ENCODE data around the gene ROBO1. TPM values are rescaled to one million over a fixed set of nuclear protein-coding genes. Genes with fewer than 3 reads are reported as not detected.
"Not testable (repeated sequence)": the region's sequence is repeated elsewhere in the genome, so short reads cannot be mapped to it uniquely, and the experiment has no call there.

ROBO1 gene
- polyA plus RNA-seq, 4 donors, result 80.6 to 111 (median 101) TPM

GRCh38 chr3:78732471-78732870 lies 1035.3 kb downstream of the ROBO1 start:
- DNase-seq (ENCODE audit: low read depth in 4 of 4, low spot score in 3 of 4), result no peak

- DNase-seq (ENCODE audit: low read depth in 4 of 4, low spot score in 3 of 4), result no peak
These were observed 1037.9 kb downstream of the ROBO1 start for GRCh38 chr3:78729946-78730345.

- DNase-seq (ENCODE audit: low read depth in 4 of 4, low spot score in 3 of 4), result peak; percentile 23 to 60 (median 51)
These were observed 1039.2 kb downstream of the ROBO1 start for GRCh38 chr3:78728406-78729145.

GRCh38 chr3:78726545-78726944 lies 1041.3 kb downstream of the ROBO1 start:
- no peak for DNase-seq (ENCODE audit: low read depth in 4 of 4, low spot score in 3 of 4)

GRCh38 chr3:78725703-78726246 lies 1042.0 kb downstream of the ROBO1 start:
- DNase-seq (ENCODE audit: low read depth in 4 of 4, low spot score in 3 of 4), result no peak

- no peak for DNase-seq (ENCODE audit: low read depth in 4 of 4, low spot score in 3 of 4)
These were observed 1042.9 kb downstream of the ROBO1 start for GRCh38 chr3:78724859-78725258.

- not testable (repeated sequence) for DNase-seq (ENCODE audit: low read depth in 4 of 4, low spot score in 3 of 4)
These were observed 1043.4 kb downstream of the ROBO1 start for GRCh38 chr3:78724364-78724763.

- DNase-seq (ENCODE audit: low read depth in 4 of 4, low spot score in 3 of 4), result no peak
These were observed 1045.8 kb downstream of the ROBO1 start for GRCh38 chr3:78721771-78722543.

- no peak for DNase-seq (ENCODE audit: low read depth in 4 of 4, low spot score in 3 of 4)
These were observed 1049.1 kb downstream of the ROBO1 start for GRCh38 chr3:78718707-78719106.

GRCh38 chr3:78717041-78717440 lies 1050.8 kb downstream of the ROBO1 start:
- no peak for DNase-seq (ENCODE audit: low read depth in 4 of 4, low spot score in 3 of 4)

GRCh38 chr3:78712941-78713340 lies 1054.9 kb downstream of the ROBO1 start:
- no peak for DNase-seq (ENCODE audit: low read depth in 4 of 4, low spot score in 3 of 4)

GRCh38 chr3:78712270-78712669 lies 1055.5 kb downstream of the ROBO1 start:
- DNase-seq (ENCODE audit: low read depth in 4 of 4, low spot score in 3 of 4), result no peak

- DNase-seq (ENCODE audit: low read depth in 4 of 4, low spot score in 3 of 4), result no peak
These were observed 1059.2 kb downstream of the ROBO1 start for GRCh38 chr3:78708565-78709073.

GRCh38 chr3:78707609-78708008 lies 1060.2 kb downstream of the ROBO1 start:
- no peak for DNase-seq (ENCODE audit: low read depth in 4 of 4, low spot score in 3 of 4)

- peak in 1 of 4 donors; percentile 23 for DNase-seq (ENCODE audit: low read depth in 4 of 4, low spot score in 3 of 4)
These were observed 1060.8 kb downstream of the ROBO1 start for GRCh38 chr3:78706906-78707523.

GRCh38 chr3:78703944-78704343 lies 1063.9 kb downstream of the ROBO1 start:
- no peak for DNase-seq (ENCODE audit: low read depth in 4 of 4, low spot score in 3 of 4)

GRCh38 chr3:78701537-78701936 lies 1066.3 kb downstream of the ROBO1 start:
- no peak for DNase-seq (ENCODE audit: low read depth in 4 of 4, low spot score in 3 of 4)

- DNase-seq (ENCODE audit: low read depth in 4 of 4, low spot score in 3 of 4), result no peak
These were observed 1069.4 kb downstream of the ROBO1 start for GRCh38 chr3:78698431-78698830.

- no peak for DNase-seq (ENCODE audit: low read depth in 4 of 4, low spot score in 3 of 4)
These were observed 1070.4 kb downstream of the ROBO1 start for GRCh38 chr3:78697426-78697825.

- DNase-seq (ENCODE audit: low read depth in 4 of 4, low spot score in 3 of 4), result no peak
These were observed 1077.0 kb downstream of the ROBO1 start for GRCh38 chr3:78690766-78691165.

GRCh38 chr3:78689378-78689777 lies 1078.4 kb downstream of the ROBO1 start:
- no peak for DNase-seq (ENCODE audit: low read depth in 4 of 4, low spot score in 3 of 4)

Data from right renal pelvis (tissue), 4 donors.